Astrocyte (in vitro differentiated cells and primary cell): Measurements from ENCODE around the gene RPP30.
A peak's percentile ranks its signal among the peaks of the same experiment; 100 is the strongest.

Source experiments
- EZH2 ChIP-seq: IDR thresholded peaks from 2 replicates; pipeline ENCODE4 v1.6.1; 2012; ENCODE audit warnings: mild to moderate bottlenecking, low read length, inconsistent platforms; ENCODE audit not compliant: insufficient read depth
- TF ChIP-seq, protein P1 (sequence below): IDR thresholded peaks from 2 replicates; pipeline ENCODE4 v1.5.1; 2011; ENCODE audit warnings: low read depth, mild to moderate bottlenecking, inconsistent platforms, low read length, moderate library complexity; ENCODE audit not compliant: insufficient read depth

DNA sequence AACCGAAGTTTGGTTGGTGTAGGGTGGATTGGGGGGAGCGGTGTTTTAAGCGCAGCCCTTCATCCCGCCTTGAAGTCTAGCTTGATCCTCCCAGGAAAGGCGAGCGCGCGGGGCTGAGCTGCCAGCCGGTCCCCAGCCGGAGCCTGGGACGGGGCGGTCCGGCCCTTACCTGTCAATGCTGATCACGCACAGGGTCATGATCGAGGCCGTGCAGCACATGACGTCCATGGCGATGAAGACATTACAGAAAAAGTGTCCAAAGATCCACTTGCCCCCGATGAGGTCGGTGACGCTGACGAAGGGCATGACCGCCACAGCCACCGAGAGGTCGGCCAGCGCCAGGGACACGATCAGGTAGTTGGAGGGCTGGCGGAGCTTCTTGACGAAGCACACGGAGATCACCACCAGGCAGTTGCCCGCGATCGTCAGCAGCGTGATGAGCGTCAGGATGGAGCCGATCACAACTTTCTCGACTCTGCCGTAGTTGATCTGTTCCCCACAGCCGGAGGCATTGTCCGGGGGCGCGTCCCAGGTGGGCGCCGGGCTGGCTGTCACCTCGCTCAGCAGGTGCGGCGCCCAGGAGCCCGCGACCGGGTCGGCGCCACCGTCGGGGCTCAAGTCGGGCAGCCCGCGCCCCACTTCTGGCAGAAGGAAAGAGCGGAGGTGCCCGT lies 14.7 kb upstream of the RPP30 start:
- TF ChIP-seq, protein P1, sequence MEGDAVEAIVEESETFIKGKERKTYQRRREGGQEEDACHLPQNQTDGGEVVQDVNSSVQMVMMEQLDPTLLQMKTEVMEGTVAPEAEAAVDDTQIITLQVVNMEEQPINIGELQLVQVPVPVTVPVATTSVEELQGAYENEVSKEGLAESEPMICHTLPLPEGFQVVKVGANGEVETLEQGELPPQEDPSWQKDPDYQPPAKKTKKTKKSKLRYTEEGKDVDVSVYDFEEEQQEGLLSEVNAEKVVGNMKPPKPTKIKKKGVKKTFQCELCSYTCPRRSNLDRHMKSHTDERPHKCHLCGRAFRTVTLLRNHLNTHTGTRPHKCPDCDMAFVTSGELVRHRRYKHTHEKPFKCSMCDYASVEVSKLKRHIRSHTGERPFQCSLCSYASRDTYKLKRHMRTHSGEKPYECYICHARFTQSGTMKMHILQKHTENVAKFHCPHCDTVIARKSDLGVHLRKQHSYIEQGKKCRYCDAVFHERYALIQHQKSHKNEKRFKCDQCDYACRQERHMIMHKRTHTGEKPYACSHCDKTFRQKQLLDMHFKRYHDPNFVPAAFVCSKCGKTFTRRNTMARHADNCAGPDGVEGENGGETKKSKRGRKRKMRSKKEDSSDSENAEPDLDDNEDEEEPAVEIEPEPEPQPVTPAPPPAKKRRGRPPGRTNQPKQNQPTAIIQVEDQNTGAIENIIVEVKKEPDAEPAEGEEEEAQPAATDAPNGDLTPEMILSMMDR = no peak
- TF ChIP-seq EZH2 = peak; percentile 36
